Large intestine (tissue), 3 donors: Measurements from ENCODE around the gene TCTA. TPM values are rescaled to one million over a fixed set of nuclear protein-coding genes. Genes with fewer than 3 reads are reported as not detected.

Experiments
- DNase-seq, 2 donors: peaks; one replicate each; pipeline versions ENCODE4 v3.0.0 to v3.0.0-alpha.2; 2013
- H3K27ac ChIP-seq: one replicate; pipeline ENCODE4 v1.5.1; 2013; ENCODE audit warnings: low read length
- H3K27me3 ChIP-seq: 2 replicates; pipeline ENCODE4 v1.6.1; 2013; ENCODE audit warnings: low read length; ENCODE audit not compliant: control insufficient read depth, insufficient read depth
- H3K36me3 ChIP-seq: 2 replicates; pipeline ENCODE4 v1.6.1; 2013; ENCODE audit warnings: low read length; ENCODE audit not compliant: control insufficient read depth, insufficient read depth
- H3K4me1 ChIP-seq: one replicate; pipeline ENCODE4 v1.6.1; 2013; ENCODE audit warnings: low read length; ENCODE audit not compliant: control insufficient read depth, insufficient read depth
- H3K4me3 ChIP-seq: one replicate; pipeline ENCODE4 v1.5.1; 2013; ENCODE audit warnings: low read length
- H3K9me3 ChIP-seq: one replicate; pipeline ENCODE4 v1.6.1; 2013; ENCODE audit warnings: mild to moderate bottlenecking, low read depth, low read length, moderate library complexity; ENCODE audit not compliant: control insufficient read depth
- WGBS: methylation state at CpG from one replicate; pipeline ENCODE4 v1.1.5; 2013; ENCODE audit warnings: low lambda C conversion rate; ENCODE audit not compliant: insufficient coverage; 5-methylcytosine and 5-hydroxymethylcytosine counted together
- polyA plus RNA-seq: library from polyadenylated mRNA; unstranded; fragments of 120-200 nt; gene quantifications from one replicate; pipeline ENCODE4 v1.2.1, GENCODE V29; 2013

TCTA gene
- polyA plus RNA-seq, 1 donor: 23.7 TPM

- H3K4me3 ChIP-seq: no peak overlapping the region
- H3K27ac ChIP-seq: no peak overlapping the region
- H3K36me3 ChIP-seq: peaks cover 27% of the 10 kb centered on the region
- H3K9me3 ChIP-seq: no peaks in the 10 kb centered on the region
- DNase-seq: no peak
- WGBS: 100% methylated on average over 1 of the region's 13 CpGs
- H3K4me1 ChIP-seq: peaks cover 18% of the 10 kb centered on the region
- H3K27me3 ChIP-seq: no peaks in the 10 kb centered on the region
These were observed 5.4 kb downstream of the TCTA start for GRCh38 chr3:49417516-49418120.

- DNase-seq: no peak
- H3K27me3 ChIP-seq: no peaks in the 10 kb centered on the region
- H3K4me3 ChIP-seq: peak overlapping the region; percentile 52
- peaks cover 17% of the 10 kb centered on the region for H3K4me1 ChIP-seq
- H3K36me3 ChIP-seq: peaks cover 30% of the 10 kb centered on the region
- WGBS: no CpG with 5 or more reads among the region's 14 CpGs
- H3K9me3 ChIP-seq: no peaks in the 10 kb centered on the region
- H3K27ac ChIP-seq: peak overlapping the region; percentile 67
These were observed 9.7 kb downstream of the TCTA start for GRCh38 chr3:49421890-49422378.

GRCh38 chr3:49422379-49423248, 10.4 kb downstream of the TCTA start, which contains the start of gene AMT:
TSS of gene AMT (minus strand) at chr3:49422473. CDS start at chr3:49422450, 23 bp downstream.
- Histone ChIP-seq H3K27ac (peak within 1 kb of the TSS; percentile 67), H3K27me3 (no peaks in the 10 kb centered on the region), H3K36me3 (peaks cover 24% of the 10 kb centered on the region), H3K4me1 (peaks cover 17% of the 10 kb centered on the region), H3K4me3 (peak within 1 kb of the TSS; percentile 52), H3K9me3 (no peaks in the 10 kb centered on the region)
- DNase-seq: peak; percentile 52 to 82
- WGBS: no CpG with 5 or more reads among the region's 25 CpGs

- Histone ChIP-seq H3K36me3 (peaks cover 24% of the 10 kb centered on the region), H3K4me3 (no peak overlapping the region), H3K9me3 (no peaks in the 10 kb centered on the region), H3K27me3 (no peaks in the 10 kb centered on the region), H3K4me1 (peaks cover 22% of the 10 kb centered on the region), H3K27ac (no peak overlapping the region)
- DNase-seq: no peak
- no CpG with 5 or more reads among the region's 6 CpGs for WGBS
These were observed 12.6 kb downstream of the TCTA start for GRCh38 chr3:49424816-49425215.

- DNase-seq: no peak
- Histone ChIP-seq H3K9me3 (no peaks in the 10 kb centered on the region), H3K27me3 (no peaks in the 10 kb centered on the region), H3K4me3 (no peak overlapping the region), H3K27ac (no peak overlapping the region), H3K4me1 (peaks cover 13% of the 10 kb centered on the region), H3K36me3 (peaks cover 19% of the 10 kb centered on the region)
- no CpG with 5 or more reads among the region's 2 CpGs for WGBS
These were observed 15.4 kb downstream of the TCTA start for GRCh38 chr3:49427586-49427985.

- no CpG with 5 or more reads among the region's 9 CpGs for WGBS
- no peaks in the 10 kb centered on the region for H3K9me3 ChIP-seq
- peak overlapping the region; percentile 90 for H3K27ac ChIP-seq
- H3K36me3 ChIP-seq: peaks cover 19% of the 10 kb centered on the region
- peak overlapping the region; percentile 75 for H3K4me3 ChIP-seq
- H3K27me3 ChIP-seq: no peaks in the 10 kb centered on the region
- DNase-seq: no peak
- peaks cover 6% of the 10 kb centered on the region for H3K4me1 ChIP-seq
These were observed 16.5 kb downstream of the TCTA start for GRCh38 chr3:49428752-49429080.

- H3K4me1 ChIP-seq: no peaks in the 10 kb centered on the region
- no CpG with 5 or more reads among the region's 5 CpGs for WGBS
- H3K4me3 ChIP-seq: no peak overlapping the region
- no peaks in the 10 kb centered on the region for H3K36me3 ChIP-seq
- no peak for DNase-seq
- no peaks in the 10 kb centered on the region for H3K9me3 ChIP-seq
- no peaks in the 10 kb centered on the region for H3K27me3 ChIP-seq
- H3K27ac ChIP-seq: no peak overlapping the region
These were observed 22.5 kb downstream of the TCTA start for GRCh38 chr3:49434731-49435130.

- no peaks in the 10 kb centered on the region for H3K4me1 ChIP-seq
- no peak for DNase-seq
- H3K27ac ChIP-seq: no peak overlapping the region
- WGBS: 83% methylated on average over 1 of the region's 5 CpGs
- no peaks in the 10 kb centered on the region for H3K27me3 ChIP-seq
- H3K4me3 ChIP-seq: no peak overlapping the region
- no peaks in the 10 kb centered on the region for H3K9me3 ChIP-seq
- H3K36me3 ChIP-seq: no peaks in the 10 kb centered on the region
These were observed 33.2 kb downstream of the TCTA start for GRCh38 chr3:49445391-49445790.

- DNase-seq: no peak
- H3K27me3 ChIP-seq: no peaks in the 10 kb centered on the region
- H3K4me1 ChIP-seq: no peaks in the 10 kb centered on the region
- no peak overlapping the region for H3K4me3 ChIP-seq
- WGBS: 100% methylated on average over 1 of the region's 4 CpGs
- no peak overlapping the region for H3K27ac ChIP-seq
- no peaks in the 10 kb centered on the region for H3K9me3 ChIP-seq
- no peaks in the 10 kb centered on the region for H3K36me3 ChIP-seq
These were observed 41.4 kb downstream of the TCTA start for GRCh38 chr3:49453621-49454020.

GRCh38 chr3:49454458-49454857, 42.2 kb downstream of the TCTA start:
- no CpG with 5 or more reads among the region's 2 CpGs for WGBS
- H3K36me3 ChIP-seq: no peaks in the 10 kb centered on the region
- DNase-seq: peak in 1 of 2 donors; percentile 30
- H3K4me1 ChIP-seq: peaks cover 6% of the 10 kb centered on the region
- H3K9me3 ChIP-seq: no peaks in the 10 kb centered on the region
- H3K4me3 ChIP-seq: no peak overlapping the region
- no peak overlapping the region for H3K27ac ChIP-seq
- H3K27me3 ChIP-seq: no peaks in the 10 kb centered on the region
